Epithelial cell of esophagus (primary cell): ENCODE data around the gene IL36B.

ENCODE experiments used
- DNase-seq: peaks from one replicate; pipeline ENCODE4 v3.0.0; 2010; ENCODE audit warnings: low read depth
- H3K4me3 ChIP-seq: 2 replicates; pipeline ENCODE4 v1.5.1; 2011; ENCODE audit warnings: mild to moderate bottlenecking, low read length, control low read depth
- TF ChIP-seq, protein P1 (sequence below): IDR thresholded peaks from 2 replicates; pipeline ENCODE4 v1.5.1; 2011; ENCODE audit warnings: low read depth, mild to moderate bottlenecking, low read length, control low read depth, inconsistent platforms; ENCODE audit not compliant: insufficient read depth; ENCODE audit errors: missing control alignments

Gene IL36B

DNA sequence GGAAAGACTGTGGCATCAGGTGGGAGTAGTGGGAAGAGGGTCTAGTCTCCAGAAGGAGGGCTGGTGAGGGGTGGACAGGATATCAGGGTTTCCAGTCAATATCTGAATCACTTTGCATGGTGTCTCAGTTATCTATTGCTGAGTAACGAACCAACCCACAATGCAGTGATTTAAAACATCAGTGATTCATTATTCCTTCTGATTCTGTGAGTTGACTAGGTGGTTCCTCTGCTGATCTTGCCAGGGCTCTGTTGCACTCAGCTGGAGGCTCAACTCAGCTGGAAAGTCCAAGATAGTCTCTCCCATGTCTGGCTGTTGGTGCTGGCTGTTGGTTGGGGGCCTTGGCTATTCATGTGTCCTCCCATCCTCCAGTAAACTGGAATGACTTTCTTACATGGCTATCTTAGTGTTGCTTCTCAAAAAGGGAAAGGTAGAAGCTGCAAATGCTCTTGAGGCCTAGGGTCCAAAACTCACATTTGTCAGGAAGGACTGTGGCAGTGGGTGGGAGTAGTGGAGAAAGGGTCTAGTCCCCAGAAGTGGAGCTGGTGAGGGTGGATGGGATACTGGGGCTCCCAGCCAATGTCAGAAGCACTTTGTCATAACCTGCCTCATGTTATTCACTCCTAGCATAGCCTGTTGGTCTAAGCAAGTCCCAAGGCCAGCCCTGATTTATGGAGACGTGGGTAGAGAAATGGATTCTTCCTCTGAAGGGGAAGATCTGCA is 29.0 kb upstream of the IL36B start:
- H3K4me3 ChIP-seq = no peak overlapping the region
- peak; percentile 52 for DNase-seq
- TF ChIP-seq, protein P1, sequence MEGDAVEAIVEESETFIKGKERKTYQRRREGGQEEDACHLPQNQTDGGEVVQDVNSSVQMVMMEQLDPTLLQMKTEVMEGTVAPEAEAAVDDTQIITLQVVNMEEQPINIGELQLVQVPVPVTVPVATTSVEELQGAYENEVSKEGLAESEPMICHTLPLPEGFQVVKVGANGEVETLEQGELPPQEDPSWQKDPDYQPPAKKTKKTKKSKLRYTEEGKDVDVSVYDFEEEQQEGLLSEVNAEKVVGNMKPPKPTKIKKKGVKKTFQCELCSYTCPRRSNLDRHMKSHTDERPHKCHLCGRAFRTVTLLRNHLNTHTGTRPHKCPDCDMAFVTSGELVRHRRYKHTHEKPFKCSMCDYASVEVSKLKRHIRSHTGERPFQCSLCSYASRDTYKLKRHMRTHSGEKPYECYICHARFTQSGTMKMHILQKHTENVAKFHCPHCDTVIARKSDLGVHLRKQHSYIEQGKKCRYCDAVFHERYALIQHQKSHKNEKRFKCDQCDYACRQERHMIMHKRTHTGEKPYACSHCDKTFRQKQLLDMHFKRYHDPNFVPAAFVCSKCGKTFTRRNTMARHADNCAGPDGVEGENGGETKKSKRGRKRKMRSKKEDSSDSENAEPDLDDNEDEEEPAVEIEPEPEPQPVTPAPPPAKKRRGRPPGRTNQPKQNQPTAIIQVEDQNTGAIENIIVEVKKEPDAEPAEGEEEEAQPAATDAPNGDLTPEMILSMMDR = no peak

DNA sequence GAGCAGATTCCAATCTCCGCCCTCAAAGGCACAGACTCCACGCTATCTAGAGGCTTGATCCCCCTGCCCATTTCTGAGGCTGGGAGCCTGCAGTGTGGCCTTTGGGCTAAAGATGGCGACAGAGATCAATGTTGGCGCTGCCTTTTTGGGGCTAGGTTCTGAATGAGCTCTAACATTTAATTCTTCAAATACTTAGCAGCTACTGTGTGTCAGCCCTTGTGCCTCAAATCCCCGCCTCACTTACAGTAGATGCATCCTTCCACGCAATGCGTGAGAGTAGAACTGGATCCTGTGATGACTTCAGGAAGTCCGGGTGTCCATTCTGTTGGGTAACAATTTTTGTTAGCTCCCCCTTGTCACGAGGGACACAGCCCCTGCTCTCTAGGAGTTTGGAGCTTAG is 27.5 kb upstream of the IL36B start:
- no peak overlapping the region for H3K4me3 ChIP-seq
- TF ChIP-seq, protein P1 = peak; percentile 93
- peak; percentile 59 for DNase-seq

DNA sequence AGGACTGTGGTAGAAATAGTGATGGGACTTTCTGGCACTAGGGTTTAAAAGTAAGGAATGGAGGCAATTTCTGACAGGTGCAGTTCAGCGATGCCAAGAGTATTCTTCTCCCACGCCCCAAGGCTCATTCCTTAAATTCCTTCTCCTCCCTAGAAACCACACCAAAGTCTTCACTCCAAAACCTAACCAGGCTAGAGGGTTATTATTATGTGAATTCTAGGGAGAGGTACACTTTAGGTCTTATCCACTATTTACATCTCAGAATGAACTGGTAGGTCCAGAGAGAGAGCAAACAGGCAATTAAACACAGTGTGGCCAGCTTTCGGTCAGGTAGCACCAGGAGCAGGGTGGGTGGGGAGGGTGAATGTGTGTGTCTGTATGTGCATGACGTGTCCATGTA is 26.5 kb upstream of the IL36B start:
- DNase-seq = peak; percentile 59
- TF ChIP-seq, protein P1 = no peak
- no peak overlapping the region for H3K4me3 ChIP-seq

DNA sequence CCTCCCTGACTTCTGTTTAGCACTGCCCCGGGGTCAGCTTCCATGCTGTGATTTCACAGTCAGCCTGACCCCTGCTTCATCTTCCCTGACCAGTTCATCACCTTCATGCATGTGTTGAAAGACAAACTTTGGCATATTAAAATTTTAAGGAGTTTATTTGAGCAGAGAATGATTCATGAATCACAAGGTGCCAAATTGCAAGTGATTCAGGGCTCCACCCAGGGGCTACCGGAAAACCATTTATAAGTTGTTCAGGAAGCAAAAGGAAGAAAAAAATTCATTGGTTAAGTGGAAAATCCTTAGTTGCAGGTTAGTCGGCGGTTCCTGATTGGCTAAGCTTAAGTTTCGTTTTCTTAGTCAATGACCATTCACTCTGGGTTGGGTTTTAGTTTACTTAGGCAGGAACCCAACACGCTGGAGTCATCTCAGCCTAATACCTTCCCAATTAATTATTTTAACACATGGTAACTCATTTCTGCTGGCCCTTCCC is 25.7 kb upstream of the IL36B start:
- H3K4me3 ChIP-seq = no peak overlapping the region
- DNase-seq = peak; percentile 98
- TF ChIP-seq, protein P1 = no peak

DNA sequence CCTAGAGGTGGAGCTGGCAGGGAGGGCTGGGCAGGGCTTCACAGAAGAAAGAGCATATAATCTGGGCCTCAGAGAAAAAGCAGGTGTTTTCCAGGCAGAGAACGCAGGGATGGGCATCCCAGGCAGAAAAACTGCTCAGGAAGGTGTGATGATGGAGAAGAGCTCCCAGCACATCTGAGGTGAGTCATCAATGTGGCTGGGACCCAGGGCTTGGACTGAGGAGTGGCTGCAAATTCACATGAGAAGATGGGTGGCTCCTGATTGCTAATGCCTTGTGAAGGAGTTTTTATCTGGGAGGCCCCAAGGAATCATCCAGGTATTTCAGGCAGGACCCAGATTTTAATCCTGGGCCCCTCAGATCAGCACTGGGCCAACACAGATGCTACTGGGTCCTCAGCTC is 25.3 kb upstream of the IL36B start:
- TF ChIP-seq, protein P1 = no peak
- no peak overlapping the region for H3K4me3 ChIP-seq
- DNase-seq = peak; percentile 98

DNA sequence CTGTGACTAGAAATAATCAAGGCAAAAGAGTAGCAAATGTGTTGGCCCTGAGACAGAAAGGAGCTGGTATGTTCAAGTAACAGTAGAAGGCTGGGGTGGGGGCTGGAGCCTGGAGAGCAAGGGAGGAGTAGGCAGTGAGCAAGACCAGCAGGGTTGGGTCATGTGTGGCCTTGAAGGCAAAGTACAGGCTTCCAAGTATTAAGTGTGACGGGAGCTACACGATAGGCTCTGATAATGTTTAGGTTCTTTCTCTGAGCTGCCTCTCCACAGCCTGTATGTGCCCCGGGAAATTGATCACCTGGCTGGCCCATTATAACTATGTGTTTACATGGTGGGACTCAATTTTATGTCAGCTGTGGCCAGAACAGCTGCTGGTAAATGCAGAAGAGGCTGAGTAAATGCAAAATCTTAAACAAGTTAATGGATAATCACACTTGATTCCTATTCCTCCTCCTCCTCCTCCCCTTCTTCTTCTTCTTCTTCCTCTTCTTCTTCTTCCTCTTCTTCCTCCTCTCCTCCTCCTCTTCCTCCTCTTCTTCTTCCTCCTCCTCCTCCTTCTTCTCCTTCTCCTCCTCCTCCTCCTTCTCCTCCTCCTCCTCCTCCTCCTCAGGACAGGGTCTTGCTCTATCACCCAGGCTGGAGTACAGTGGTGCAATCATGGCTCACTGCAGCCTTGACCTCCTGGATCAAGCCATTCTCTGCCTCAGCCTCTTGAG is 24.4 kb upstream of the IL36B start:
- H3K4me3 ChIP-seq = no peak overlapping the region
- DNase-seq = no peak
- TF ChIP-seq, protein P1 = no peak

DNA sequence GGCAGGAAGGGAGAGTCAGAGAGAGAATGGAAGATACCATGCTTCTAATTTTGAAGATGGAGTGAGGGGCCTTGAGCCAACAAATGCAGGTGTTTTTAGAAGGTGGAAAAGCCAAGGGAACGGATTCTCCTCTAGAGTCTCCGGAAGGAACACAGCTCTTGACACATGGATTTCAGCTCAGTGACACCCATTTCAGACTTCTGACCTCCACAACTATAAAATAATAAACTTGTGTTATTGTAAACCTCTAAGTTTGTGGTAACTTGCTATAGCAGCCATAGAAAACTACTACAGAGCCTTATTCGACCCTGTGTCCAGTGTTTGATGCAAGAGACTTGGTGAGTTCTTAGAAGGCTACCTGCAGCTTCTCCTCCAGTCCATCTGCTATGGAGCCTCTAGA is 22.9 kb upstream of the IL36B start:
- TF ChIP-seq, protein P1 = no peak
- H3K4me3 ChIP-seq = no peak overlapping the region
- DNase-seq = no peak
